Spinal cord (tissue), 10 donors: ENCODE measurements around the gene GJA5. TPM values are rescaled to one million over a fixed set of nuclear protein-coding genes. Genes with fewer than 3 reads are reported as not detected.

Source experiments
- DNase-seq, 6 donors: peaks; one replicate each; pipeline versions ENCODE4 v3.0.0 to v3.0.0-alpha.2; 2013 to 2015; ENCODE audit warnings: low spot score in 6 of 6, low read depth in 4 of 6
- H3K27ac ChIP-seq: one replicate; pipeline ENCODE4 v1.5.1; 2013; ENCODE audit warnings: low read depth, low read length, control low read depth
- H3K27me3 ChIP-seq: one replicate; pipeline ENCODE4 v1.6.1; 2013; ENCODE audit warnings: low read length; ENCODE audit not compliant: control insufficient read depth, insufficient read depth
- H3K36me3 ChIP-seq: one replicate; pipeline ENCODE4 v1.6.1; 2013; ENCODE audit warnings: low read length; ENCODE audit not compliant: control insufficient read depth, insufficient read depth
- H3K4me1 ChIP-seq: one replicate; pipeline ENCODE4 v1.6.1; 2013; ENCODE audit warnings: low read length; ENCODE audit not compliant: control insufficient read depth, insufficient read depth
- H3K4me3 ChIP-seq: one replicate; pipeline ENCODE4 v1.5.1; 2013; ENCODE audit warnings: low read depth, low read length, control low read depth
- H3K9me3 ChIP-seq: one replicate; pipeline ENCODE4 v1.6.1; 2013; ENCODE audit warnings: low read length; ENCODE audit not compliant: control insufficient read depth, insufficient read depth
- WGBS: methylation state at CpG from one replicate; pipeline ENCODE4 v1.1.5; 2013; ENCODE audit warnings: missing lambda C conversion rate; ENCODE audit not compliant: insufficient coverage; 5-methylcytosine and 5-hydroxymethylcytosine counted together
- polyA plus RNA-seq, 2 donors: library from polyadenylated mRNA; unstranded; fragments of 120-200 nt; gene quantifications; one replicate each; pipeline ENCODE4 v1.2.1, GENCODE V29; 2013; ENCODE audit not compliant: insufficient read length in 2 of 2
- total RNA-seq, 2 donors: library from RNA; depleted of rRNA in 1 of 2; stranded (reverse); fragments of 120-200 nt in 1 of 2; fragments of >200 nt in 1 of 2; gene quantifications; one replicate each; pipeline versions ENCODE4 v1.2.3 to v1.2.4, GENCODE V29; 2013 to 2014
- donor health status: healthy.

Gene GJA5
- total and polyA plus RNA-seq, 4 donors = 3.5 to 27.5 (median 6.1) TPM

GRCh38 chr1:147769106-147769505, 8.7 kb upstream of the GJA5 start:
- no peak overlapping the region for H3K27ac ChIP-seq
- H3K27me3 ChIP-seq = no peaks in the 10 kb centered on the region
- 67% methylated on average over 1 of the region's 5 CpGs for WGBS
- DNase-seq = peak in 1 of 6 donors; percentile 7
- H3K4me3 ChIP-seq = no peak overlapping the region
- no peaks in the 10 kb centered on the region for H3K36me3 ChIP-seq
- peaks cover 8% of the 10 kb centered on the region for H3K4me1 ChIP-seq
- no peaks in the 10 kb centered on the region for H3K9me3 ChIP-seq

DNA sequence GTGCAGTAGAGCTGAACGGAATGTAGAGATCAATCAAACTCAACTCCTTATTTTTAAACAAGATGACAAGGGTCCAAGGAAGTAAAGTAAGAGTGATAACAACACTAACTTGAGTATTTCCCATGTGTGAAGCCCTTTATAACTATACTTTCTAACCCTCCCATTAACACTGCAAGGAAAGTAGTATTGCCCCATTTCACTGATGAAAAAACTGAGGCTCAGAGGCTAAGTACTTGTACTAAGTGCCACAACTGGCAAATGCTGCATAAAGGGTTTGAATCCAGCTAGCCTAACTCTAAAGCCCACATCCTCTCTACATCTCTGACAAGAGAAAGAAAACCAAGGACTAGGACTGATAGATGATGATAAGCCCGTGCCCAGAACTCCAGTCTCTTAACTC, 8.2 kb upstream of the GJA5 start:
- H3K4me3 ChIP-seq = no peak overlapping the region
- H3K27me3 ChIP-seq = no peaks in the 10 kb centered on the region
- WGBS = no CpG with 5 or more reads among the region's 2 CpGs
- H3K4me1 ChIP-seq = peaks cover 8% of the 10 kb centered on the region
- no peak overlapping the region for H3K27ac ChIP-seq
- H3K9me3 ChIP-seq = no peaks in the 10 kb centered on the region
- H3K36me3 ChIP-seq = no peaks in the 10 kb centered on the region
- DNase-seq = no peak

DNA sequence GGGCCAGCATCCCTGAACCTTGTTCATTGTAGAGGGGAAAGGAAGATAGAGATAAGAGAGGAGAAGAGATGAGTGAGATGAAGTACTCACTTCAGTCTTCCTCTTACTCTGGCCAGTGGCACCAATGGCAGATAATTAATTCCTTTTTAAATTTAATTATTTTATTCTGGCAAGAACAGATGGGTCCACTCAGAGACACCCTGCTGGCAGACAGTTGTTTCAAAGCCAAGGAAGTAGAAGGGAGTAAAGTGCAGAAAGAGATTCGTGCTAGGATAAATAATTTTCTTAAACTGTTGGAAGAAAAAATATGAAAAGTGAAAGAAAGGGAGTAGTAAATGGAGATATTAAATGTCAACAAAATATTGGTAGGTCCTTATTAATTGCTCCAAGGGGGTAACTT, 7.7 kb upstream of the GJA5 start:
- WGBS = 90% methylated on average over 1 of the region's 1 CpG
- no peaks in the 10 kb centered on the region for H3K9me3 ChIP-seq
- no peak overlapping the region for H3K27ac ChIP-seq
- no peaks in the 10 kb centered on the region for H3K27me3 ChIP-seq
- no peaks in the 10 kb centered on the region for H3K36me3 ChIP-seq
- peaks cover 8% of the 10 kb centered on the region for H3K4me1 ChIP-seq
- no peak for DNase-seq
- no peak overlapping the region for H3K4me3 ChIP-seq

GRCh38 chr1:147762233-147763024, 2.0 kb upstream of the GJA5 start:
- Histone ChIP-seq H3K27ac (no peak overlapping the region), H3K4me3 (no peak overlapping the region), H3K9me3 (no peaks in the 10 kb centered on the region), H3K27me3 (no peaks in the 10 kb centered on the region), H3K4me1 (peaks cover 7% of the 10 kb centered on the region), H3K36me3 (no peaks in the 10 kb centered on the region)
- no CpG with 5 or more reads among the region's 3 CpGs for WGBS
- no peak for DNase-seq

DNA sequence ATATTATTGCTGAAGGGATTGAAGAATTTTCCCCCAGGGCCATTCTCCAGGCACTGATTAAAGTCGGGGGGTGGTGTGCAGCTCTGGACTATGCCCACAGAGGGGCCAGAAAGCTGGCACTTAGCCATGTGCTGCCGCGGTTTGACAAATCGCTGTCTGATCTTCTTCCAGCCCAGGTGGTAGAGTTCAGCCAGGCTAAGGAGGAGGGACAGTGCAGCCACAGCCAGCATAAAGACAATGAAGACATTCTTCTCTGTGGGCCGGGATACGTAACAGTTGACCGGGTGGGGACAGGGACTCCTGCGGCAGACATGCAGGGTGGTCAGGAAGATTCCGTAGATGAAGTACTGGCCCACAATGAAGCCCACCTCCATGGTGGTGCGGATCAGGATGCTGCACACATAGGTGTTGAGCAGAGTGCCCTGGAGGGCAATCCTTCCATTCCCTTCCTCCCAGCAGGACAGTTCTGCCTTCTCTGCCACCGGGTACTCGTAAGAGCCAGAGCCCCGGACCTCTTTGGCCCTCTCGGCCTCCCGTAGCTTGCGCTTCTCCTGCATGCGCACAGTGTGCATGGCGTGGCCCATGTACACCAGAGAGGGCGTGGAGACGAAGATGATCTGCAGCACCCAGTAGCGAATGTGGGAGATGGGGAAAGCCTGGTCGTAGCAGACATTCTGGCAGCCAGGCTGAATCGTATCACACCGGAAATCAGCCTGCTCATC, 1.9 kb downstream of the GJA5 start:
- Histone ChIP-seq H3K9me3 (no peaks in the 10 kb centered on the region), H3K27ac (no peak overlapping the region), H3K4me3 (no peak overlapping the region), H3K4me1 (peaks cover 7% of the 10 kb centered on the region), H3K27me3 (no peaks in the 10 kb centered on the region), H3K36me3 (no peaks in the 10 kb centered on the region)
- no peak for DNase-seq
- WGBS = 86% methylated on average over 23 of the region's 24 CpGs

DNA sequence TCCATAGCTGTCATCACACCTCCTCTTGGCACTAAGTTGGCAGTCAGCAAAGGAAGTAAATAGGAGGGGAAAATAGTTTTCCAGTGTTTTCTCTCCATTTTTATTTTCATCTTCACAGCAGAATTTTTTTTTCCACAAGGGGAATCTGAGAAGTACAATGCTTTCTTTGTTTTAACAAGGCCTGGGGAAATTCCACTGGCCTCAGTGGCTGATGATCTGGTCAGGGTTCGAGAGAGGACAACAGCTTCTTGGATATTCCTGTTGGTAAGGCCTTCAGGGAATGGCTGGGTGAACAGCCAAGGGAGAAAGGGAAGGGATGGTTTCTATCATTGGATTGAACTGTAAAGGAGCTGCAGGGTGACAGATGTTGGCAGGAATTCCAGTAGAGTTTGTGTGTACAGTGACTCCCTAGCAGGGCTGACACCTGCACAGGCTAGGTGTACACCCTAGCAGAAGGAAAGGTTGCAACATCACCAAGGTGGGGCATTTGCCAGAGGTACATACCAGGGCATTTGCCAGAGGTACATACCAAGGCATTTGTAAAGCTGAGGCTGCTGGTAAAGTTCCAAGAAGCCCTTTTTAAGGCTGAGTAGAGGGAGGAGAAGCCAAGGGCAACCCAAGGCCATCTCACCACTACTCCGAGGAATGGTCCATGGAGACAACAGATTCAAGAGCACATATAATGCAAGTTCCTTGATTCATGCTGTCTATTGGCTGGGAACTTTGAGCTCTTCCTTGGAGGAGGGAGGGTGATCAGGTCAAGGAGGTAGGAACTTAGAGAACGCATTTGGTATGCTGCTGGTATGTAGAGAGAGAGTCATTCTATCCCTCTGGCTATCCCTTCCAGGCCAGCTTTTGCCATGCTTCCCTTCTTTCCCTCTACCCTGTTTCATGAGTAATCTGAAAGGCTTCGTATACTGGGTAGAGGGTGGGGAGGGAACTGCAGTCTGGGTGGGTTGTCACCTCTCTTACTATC, 3.1 kb downstream of the GJA5 start:
- WGBS = 67% methylated on average over 1 of the region's 4 CpGs
- Histone ChIP-seq H3K4me3 (no peak overlapping the region), H3K27ac (no peak overlapping the region), H3K4me1 (peaks cover 7% of the 10 kb centered on the region), H3K27me3 (no peaks in the 10 kb centered on the region), H3K36me3 (no peaks in the 10 kb centered on the region), H3K9me3 (no peaks in the 10 kb centered on the region)
- no peak for DNase-seq

DNA sequence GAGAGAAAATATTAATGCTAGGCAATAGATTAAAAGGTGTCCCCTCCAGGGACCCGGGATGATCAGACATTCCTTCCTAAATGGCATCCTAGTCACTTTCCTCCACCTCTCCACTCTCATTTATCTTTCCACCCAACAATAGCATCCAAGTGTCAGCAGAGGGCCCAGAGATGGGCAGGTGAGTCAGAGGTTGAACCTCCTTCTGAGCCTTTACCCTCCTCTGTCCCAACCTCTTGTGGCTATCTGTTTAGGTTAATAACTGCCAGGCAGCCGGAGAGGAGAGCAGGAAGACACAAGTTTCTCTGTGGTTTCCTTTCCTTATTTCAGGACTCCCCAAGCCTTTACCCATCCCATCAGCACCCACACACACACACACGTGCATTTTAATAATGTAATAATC, 4.1 kb downstream of the GJA5 start:
- Histone ChIP-seq H3K4me3 (no peak overlapping the region), H3K36me3 (no peaks in the 10 kb centered on the region), H3K9me3 (no peaks in the 10 kb centered on the region), H3K27ac (no peak overlapping the region), H3K4me1 (peaks cover 7% of the 10 kb centered on the region), H3K27me3 (no peaks in the 10 kb centered on the region)
- DNase-seq = no peak
- WGBS = 80% methylated on average over 1 of the region's 3 CpGs

DNA sequence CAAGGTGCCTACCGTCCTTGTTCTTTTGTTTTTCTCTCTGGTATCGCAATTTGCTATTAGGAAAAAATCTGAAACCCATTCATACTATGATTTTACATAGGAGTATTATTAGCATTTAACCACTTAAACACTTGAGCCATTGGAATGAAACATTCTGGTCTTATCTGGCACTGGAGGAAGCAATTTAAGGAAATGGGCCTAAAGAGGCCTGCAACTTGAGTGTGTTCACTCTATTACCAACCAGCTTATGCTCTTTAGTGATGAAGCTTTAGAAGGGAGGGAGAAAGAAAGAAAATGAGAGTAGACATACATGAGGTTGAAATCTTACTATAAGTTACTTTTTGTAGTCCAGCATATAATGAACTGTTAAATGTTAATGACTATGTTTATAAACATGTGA, 5.7 kb downstream of the GJA5 start:
- H3K36me3 ChIP-seq = no peaks in the 10 kb centered on the region
- no peaks in the 10 kb centered on the region for H3K9me3 ChIP-seq
- peak in 1 of 6 donors; percentile 73 for DNase-seq
- H3K27me3 ChIP-seq = no peaks in the 10 kb centered on the region
- no peak overlapping the region for H3K4me3 ChIP-seq
- no peak overlapping the region for H3K27ac ChIP-seq
- whole genome bisulfite sequencing = no CpG with 5 or more reads among the region's 2 CpGs
- H3K4me1 ChIP-seq = peaks cover 7% of the 10 kb centered on the region

DNA sequence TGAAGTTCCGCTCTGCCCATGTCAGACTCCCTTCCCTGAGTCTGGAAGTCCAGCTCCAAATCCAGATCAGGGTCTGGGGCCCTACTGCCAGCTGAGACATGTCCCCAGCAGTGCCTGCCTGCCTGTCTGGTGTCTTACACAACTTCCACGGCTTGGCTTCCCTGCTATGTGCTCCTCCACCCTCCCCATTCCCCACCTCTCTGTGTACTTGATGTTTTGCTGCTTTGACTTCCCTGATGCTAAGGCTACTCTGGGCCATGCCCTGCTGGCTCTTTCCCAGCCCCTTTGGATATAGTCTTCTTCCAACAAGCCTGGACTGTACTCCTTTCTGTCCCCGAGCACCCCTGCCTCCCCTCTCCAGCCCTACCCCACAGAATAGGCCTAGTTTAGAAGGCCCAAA, 7.3 kb downstream of the GJA5 start:
- Histone ChIP-seq H3K4me3 (no peak overlapping the region), H3K36me3 (no peaks in the 10 kb centered on the region), H3K27me3 (no peaks in the 10 kb centered on the region), H3K27ac (no peak overlapping the region), H3K4me1 (no peaks in the 10 kb centered on the region), H3K9me3 (no peaks in the 10 kb centered on the region)
- DNase-seq = no peak
- WGBS = 78% methylated on average over 2 of the region's 3 CpGs
